B cell (primary cell): Measurements from ENCODE around the gene ADAM30. TPM values are rescaled to one million over a fixed set of nuclear protein-coding genes. Genes with fewer than 3 reads are reported as not detected.

Experiments
- ATAC-seq: fragments of 200-7000 bp; cut with Tn5 transposase; one replicate; pipeline ENCODE4 v1.10.0; 2021; ENCODE audit warnings: low read depth, mild to moderate bottlenecking, moderate number of reproducible peaks, moderate library complexity
- CTCF ChIA-PET: fragments of 350-600 bp; sonication (Branson Sonifier 250); formaldehyde crosslinking; loops from one replicate; lab custom pipeline; 2021; ENCODE audit warnings: antibody characterized with exemption, inconsistent platforms; lab: Charles Lee
- POLR2A ChIA-PET: fragments of 350-600 bp; sonication (Branson Sonifier 250); formaldehyde crosslinking; loops from one replicate; lab custom pipeline; 2021; ENCODE audit warnings: antibody characterized with exemption; lab: Charles Lee
- DNase-seq: peaks from one replicate; pipeline ENCODE4 v3.0.0; 2013
- H2AFZ ChIP-seq: 2 replicates; pipeline ENCODE4 v1.6.1; 2012; ENCODE audit warnings: mild to moderate bottlenecking, low read depth, low read length; ENCODE audit not compliant: insufficient read depth, poor library complexity, severe bottlenecking
- H3K27ac ChIP-seq, 2 donors: 1 replicate in 1 of 2; 2 replicates in 1 of 2; pipeline ENCODE4 v1.5.1; 2012 to 2013; ENCODE audit warnings: low read length in 2 of 2, mild to moderate bottlenecking in 2 of 2, moderate library complexity in 1 of 2
- H3K27me3 ChIP-seq, 4 experiments: fragments of 200-600 bp in 1 of 4; sonication (generic) in 1 of 4; replicated peaks in 1 of 4; 1 replicate in 2 of 4; 2 replicates in 2 of 4; pipeline versions ENCODE4 v1.6.1 to v1.7.0; 2013 to 2016; ENCODE audit warnings: low read length in 3 of 4, mild to moderate bottlenecking in 2 of 4, mixed read lengths in 1 of 4, moderate library complexity in 1 of 4; ENCODE audit not compliant: insufficient read depth in 4 of 4, control insufficient read depth in 3 of 4; ENCODE audit errors: control extremely low read depth in 1 of 4
- H3K36me3 ChIP-seq, 2 experiments: replicated peaks in 1 of 2; 1 replicate in 1 of 2; 2 replicates in 1 of 2; pipeline versions ENCODE4 v1.6.1 to v1.7.1; 2013; ENCODE audit warnings: low read length in 1 of 2; ENCODE audit not compliant: insufficient read depth in 2 of 2, control insufficient read depth in 1 of 2; ENCODE audit errors: control extremely low read depth in 1 of 2, extremely low read depth in 1 of 2
- H3K4me1 ChIP-seq, 2 donors: fragments of 200-600 bp in 1 of 2; sonication (generic) in 1 of 2; 1 replicate in 1 of 2; 2 replicates in 1 of 2; pipeline versions ENCODE4 v1.5.1 to v1.6.1; 2013 to 2017; ENCODE audit warnings: low read length in 2 of 2; ENCODE audit not compliant: control insufficient read depth in 2 of 2, insufficient read depth in 2 of 2
- H3K4me2 ChIP-seq: replicated peaks from 2 replicates; pipeline ENCODE3; 2012; ENCODE audit warnings: mild to moderate bottlenecking, low read depth, low read length; ENCODE audit not compliant: poor library complexity, severe bottlenecking
- H3K4me3 ChIP-seq, 5 experiments: fragments of 200-600 bp in 1 of 5; sonication (generic) in 1 of 5; 1 replicate in 3 of 5; 2 replicates in 2 of 5; pipeline versions ENCODE4 v1.5.1 to v1.7.0; 2011 to 2016; ENCODE audit warnings: low read length in 4 of 5, mild to moderate bottlenecking in 4 of 5, low read depth in 2 of 5, control low read depth in 1 of 5, moderate library complexity in 1 of 5; ENCODE audit not compliant: insufficient read depth in 1 of 5; ENCODE audit errors: control extremely low read depth in 1 of 5, extremely low read depth in 1 of 5
- H3K79me2 ChIP-seq: fragments of 200-600 bp; sonication (generic); one replicate; pipeline ENCODE4 v1.6.0; 2016; ENCODE audit warnings: low read length; ENCODE audit not compliant: control insufficient read depth, insufficient read depth
- H3K9ac ChIP-seq: fragments of 200-600 bp; sonication (generic); 2 replicates; pipeline ENCODE4 v1.6.1; 2017; ENCODE audit warnings: mild to moderate bottlenecking, low read length, moderate library complexity
- H3K9me3 ChIP-seq, 3 donors: one replicate each; pipeline versions ENCODE4 v1.6.1 to v1.7.1; 2013; ENCODE audit warnings: low read length in 2 of 3; ENCODE audit not compliant: control insufficient read depth in 2 of 3, insufficient read depth in 1 of 3; ENCODE audit errors: control extremely low read depth in 1 of 3
- H4K20me1 ChIP-seq: 2 replicates; pipeline ENCODE4 v1.6.0; 2012; ENCODE audit warnings: mild to moderate bottlenecking, low read length; ENCODE audit not compliant: insufficient read depth, control insufficient read depth, poor library complexity, severe bottlenecking
- H3K27ac Mint-ChIP-seq: one replicate; pipeline ENCODE4 v1.8.0; 2021; ENCODE audit warnings: mixed read lengths
- H3K27me3 Mint-ChIP-seq: one replicate; pipeline ENCODE4 v1.8.0; 2021; ENCODE audit warnings: mixed read lengths
- H3K4me1 Mint-ChIP-seq: one replicate; pipeline ENCODE4 v1.8.0; 2021; ENCODE audit warnings: mixed read lengths
- H3K4me3 Mint-ChIP-seq: one replicate; pipeline ENCODE4 v1.8.0; 2021; ENCODE audit warnings: mixed read lengths
- H3K9me3 Mint-ChIP-seq: one replicate; pipeline ENCODE4 v1.8.0; 2022; ENCODE audit warnings: mixed read lengths; ENCODE audit not compliant: insufficient read depth
- CTCF ChIP-seq: fragments of 200-600 bp; IDR thresholded peaks from one replicate; pipeline ENCODE4 v1.8.0; 2022; ENCODE audit warnings: antibody characterized with exemption, mild to moderate bottlenecking
- EZH2 ChIP-seq: IDR thresholded peaks from 2 replicates; pipeline ENCODE4 v1.6.1; 2012; ENCODE audit warnings: borderline replicate concordance, low read depth, mild to moderate bottlenecking, moderate library complexity, low read length; ENCODE audit not compliant: insufficient read depth, poor library complexity, severe bottlenecking
- WGBS: methylation state at CpG from one replicate; pipeline ENCODE4 v1.1.5; 2013; ENCODE audit warnings: missing lambda C conversion rate; ENCODE audit not compliant: insufficient coverage; 5-methylcytosine and 5-hydroxymethylcytosine counted together
- intact Hi-C: fragments of 100-400 bp; cut with micrococcal nuclease; formaldehyde crosslinking; loops from one replicate; pipeline ENCODE4 v1.10.0; 2022
- polyA plus RNA-seq: library from polyadenylated mRNA; depleted of rRNA; stranded (reverse); fragments of >200 nt; gene quantifications from 2 replicates; pipeline ENCODE4 v1.2.3, GENCODE V29; 2012
- total RNA-seq, 2 donors: library from RNA; stranded (reverse); fragments of 120-200 nt in 1 of 2; gene quantifications; 1 replicate in 1 of 2; 2 replicates in 1 of 2; pipeline versions ENCODE4 v1.2.3 to v1.2.4, GENCODE V29; 2013 to 2022

Gene ADAM30
- total and polyA plus RNA-seq, 2 donors (not counting 1 experiment from before 2014, with no cell fraction given) = not detected

- Histone ChIP-seq H3K36me3 (peaks cover 0 to 30% of the 10 kb centered on the region in 2 experiments), H3K4me3 (no peak overlapping the region), H4K20me1 (no peaks in the 10 kb centered on the region), H3K79me2 (no peaks in the 10 kb centered on the region), H3K9ac (no peak overlapping the region), H3K4me2 (no peak overlapping the region), H3K27ac (no peak overlapping the region), H3K9me3 (peaks cover 0 to 6% (median 2%) of the 10 kb centered on the region in 3 donors), H3K27me3 (no peaks in the 10 kb centered on the region), H3K4me1 (no peaks in the 10 kb centered on the region), H2AFZ (no peak overlapping the region)
- ChIA-PET POLR2A (no interaction called here), CTCF (no interaction called here)
- ATAC-seq = no peak
- Mint-ChIP-seq H3K9me3 (peaks cover 3% of the 10 kb centered on the region), H3K4me1 (no peaks in the 10 kb centered on the region), H3K27ac (no peak overlapping the region), H3K27me3 (no peaks in the 10 kb centered on the region), H3K4me3 (no peak overlapping the region)
- intact Hi-C loops = no loop called here
- DNase-seq = no peak
- WGBS = 45% methylated on average over 2 of the region's 4 CpGs
- no peak for TF ChIP-seq CTCF
- no peak for TF ChIP-seq EZH2
These were observed 14.3 kb upstream of the ADAM30 start for GRCh38 chr1:119910618-119911017.

DNA sequence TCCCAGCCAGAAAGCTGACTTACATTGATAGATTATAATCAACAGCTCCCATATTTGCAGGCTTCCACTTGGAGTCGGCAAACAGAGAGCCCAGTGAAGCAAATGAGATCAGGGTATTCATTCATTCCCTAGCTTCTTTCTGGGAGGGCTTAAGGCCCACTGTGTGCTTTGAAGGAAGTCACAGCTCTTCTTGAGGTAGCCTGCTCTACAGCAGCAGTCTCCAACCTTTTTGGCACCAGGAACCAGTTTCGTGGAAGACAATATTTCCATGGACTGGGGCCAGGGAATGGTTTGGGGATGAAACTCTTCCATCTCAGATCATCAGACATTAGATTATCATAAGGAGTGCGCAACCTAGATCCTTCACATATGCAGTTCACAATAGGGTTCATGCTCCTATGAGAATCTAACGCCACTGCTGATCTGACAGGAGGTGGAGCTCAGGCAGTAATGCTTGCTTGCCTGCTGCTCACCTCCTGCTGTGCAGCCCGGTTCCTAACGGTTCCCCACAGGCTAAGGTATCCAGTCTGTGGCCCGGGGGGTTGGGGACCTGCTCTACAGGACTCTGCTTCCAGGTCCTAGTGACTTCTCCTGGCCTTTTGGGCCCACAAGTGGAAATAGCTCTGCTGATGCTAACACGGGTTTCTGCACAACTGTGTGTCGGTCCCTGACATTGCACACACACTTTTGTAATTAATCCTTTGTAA is 13.7 kb upstream of the ADAM30 start:
- no peak overlapping the region for H3K4me3 Mint-ChIP-seq
- Histone ChIP-seq H3K9me3 (peaks cover 2 to 6% (median 6%) of the 10 kb centered on the region in 3 donors), H4K20me1 (no peaks in the 10 kb centered on the region), H3K4me3 (no peak overlapping the region), H3K27ac (no peak overlapping the region), H3K4me1 (no peaks in the 10 kb centered on the region), H3K79me2 (no peaks in the 10 kb centered on the region), H3K4me2 (no peak overlapping the region), H3K36me3 (peaks cover 0 to 25% of the 10 kb centered on the region in 2 experiments), H2AFZ (no peak overlapping the region), H3K27me3 (no peaks in the 10 kb centered on the region), H3K9ac (no peak overlapping the region)
- ATAC-seq (no peak), DNase-seq (no peak)
- WGBS = 89% methylated on average over 5 of the region's 9 CpGs
- no peaks in the 10 kb centered on the region for H3K4me1 Mint-ChIP-seq
- TF ChIP-seq CTCF (no peak), EZH2 (no peak)
- H3K9me3 Mint-ChIP-seq = peaks cover 3% of the 10 kb centered on the region
- ChIA-PET POLR2A (no interaction called here), CTCF (no interaction called here)
- intact Hi-C loops = no loop called here
- no peaks in the 10 kb centered on the region for H3K27me3 Mint-ChIP-seq
- H3K27ac Mint-ChIP-seq = no peak overlapping the region
